Activated T-helper 17 cell treated with anti-CD3 and anti-CD28 coated beads, Interleukin-2, amount 50 U/mL, for 72 hours (primary cell): ENCODE data around the gene LKAAEAR1. TPM values are rescaled to one million over a fixed set of nuclear protein-coding genes. Genes with fewer than 3 reads are reported as not detected.

Experiments used
- ATAC-seq: fragments of 150-1000 bp; cut with Tn5 transposase; replicated peaks from 2 replicates; pipeline ENCODE4 v1.10.0; 2021; ENCODE audit warnings: mild to moderate bottlenecking, moderate library complexity
- H3K27ac Mint-ChIP-seq: one replicate; pipeline ENCODE4 v1.8.0; 2022; ENCODE audit warnings: mixed read lengths
- H3K27me3 Mint-ChIP-seq: one replicate; pipeline ENCODE4 v1.8.0; 2022; ENCODE audit warnings: mixed read lengths
- H3K36me3 Mint-ChIP-seq: one replicate; pipeline ENCODE4 v1.8.0; 2022; ENCODE audit warnings: low read depth, mild to moderate bottlenecking, mixed read lengths
- H3K4me1 Mint-ChIP-seq: one replicate; pipeline ENCODE4 v1.8.0; 2022; ENCODE audit warnings: mixed read lengths
- H3K4me3 Mint-ChIP-seq: one replicate; pipeline ENCODE4 v1.8.0; 2022; ENCODE audit warnings: mild to moderate bottlenecking, mixed read lengths
- H3K9me3 Mint-ChIP-seq: one replicate; pipeline ENCODE4 v1.8.0; 2022; ENCODE audit warnings: mixed read lengths
- total RNA-seq, 2 donors: library from RNA; stranded (reverse); gene quantifications; one replicate each; pipeline ENCODE4 v1.2.3, GENCODE V29; 2022

Gene LKAAEAR1
- total RNA-seq, 2 donors from 2014 or later, result 0.71 TPM; not detected in 1

- peak overlapping the region; percentile 69 for H3K4me3 Mint-ChIP-seq
- H3K27me3 Mint-ChIP-seq, result peaks cover 3% of the 10 kb centered on the region
- H3K27ac Mint-ChIP-seq, result no peak overlapping the region
- no peaks in the 10 kb centered on the region for H3K9me3 Mint-ChIP-seq
- ATAC-seq, result no peak
- peaks cover 7% of the 10 kb centered on the region for H3K4me1 Mint-ChIP-seq
- H3K36me3 Mint-ChIP-seq, result no peaks in the 10 kb centered on the region
These were observed 43.0 kb downstream of the LKAAEAR1 start for GRCh38 chr20:64041040-64041780.

GRCh38 chr20:64040231-64041039 lies 43.8 kb downstream of the LKAAEAR1 start:
- Mint-ChIP-seq H3K4me1 (peaks cover 9% of the 10 kb centered on the region), H3K36me3 (no peaks in the 10 kb centered on the region), H3K9me3 (no peaks in the 10 kb centered on the region), H3K27ac (no peak overlapping the region), H3K27me3 (no peaks in the 10 kb centered on the region), H3K4me3 (peak overlapping the region; percentile 78)
- ATAC-seq, result no peak

GRCh38 chr20:64039293-64040160 lies 44.7 kb downstream of the LKAAEAR1 start:
- H3K9me3 Mint-ChIP-seq, result no peaks in the 10 kb centered on the region
- H3K4me1 Mint-ChIP-seq, result peaks cover 17% of the 10 kb centered on the region
- no peak overlapping the region for H3K27ac Mint-ChIP-seq

GRCh38 chr20:64038565-64039292 lies 45.5 kb downstream of the LKAAEAR1 start:
- peaks cover 14% of the 10 kb centered on the region for H3K36me3 Mint-ChIP-seq
- no peak overlapping the region for H3K27ac Mint-ChIP-seq
- H3K9me3 Mint-ChIP-seq, result no peaks in the 10 kb centered on the region
- no peaks in the 10 kb centered on the region for H3K27me3 Mint-ChIP-seq
- peaks cover 25% of the 10 kb centered on the region for H3K4me1 Mint-ChIP-seq
- peak; percentile 64 for ATAC-seq
- H3K4me3 Mint-ChIP-seq, result peak overlapping the region; percentile 78

More at GRCh38 chr20:64039293-64040160, 44.7 kb downstream of the LKAAEAR1 start:
- Mint-ChIP-seq H3K27me3 (no peaks in the 10 kb centered on the region), H3K4me3 (peak overlapping the region; percentile 78), H3K36me3 (peaks cover 6% of the 10 kb centered on the region)
- ATAC-seq, result no peak

GRCh38 chr20:64038224-64038564 lies 46.0 kb downstream of the LKAAEAR1 start:
- Mint-ChIP-seq H3K27ac (no peak overlapping the region), H3K4me1 (peaks cover 27% of the 10 kb centered on the region), H3K4me3 (peak overlapping the region; percentile 78), H3K36me3 (peaks cover 19% of the 10 kb centered on the region), H3K9me3 (no peaks in the 10 kb centered on the region), H3K27me3 (no peaks in the 10 kb centered on the region)
- ATAC-seq, result peak; percentile 23

- peak overlapping the region; percentile 78 for H3K4me3 Mint-ChIP-seq
- H3K4me1 Mint-ChIP-seq, result peaks cover 27% of the 10 kb centered on the region
- no peaks in the 10 kb centered on the region for H3K27me3 Mint-ChIP-seq
- no peak for ATAC-seq
- peak overlapping the region; percentile 52 for H3K27ac Mint-ChIP-seq
- peaks cover 24% of the 10 kb centered on the region for H3K36me3 Mint-ChIP-seq
- H3K9me3 Mint-ChIP-seq, result no peaks in the 10 kb centered on the region
These were observed 46.5 kb downstream of the LKAAEAR1 start for GRCh38 chr20:64037498-64038213.

- no peak for ATAC-seq
- peak overlapping the region; percentile 52 for H3K27ac Mint-ChIP-seq
- no peaks in the 10 kb centered on the region for H3K27me3 Mint-ChIP-seq
- no peaks in the 10 kb centered on the region for H3K9me3 Mint-ChIP-seq
- peak overlapping the region; percentile 78 for H3K4me3 Mint-ChIP-seq
- peaks cover 30% of the 10 kb centered on the region for H3K36me3 Mint-ChIP-seq
- peaks cover 27% of the 10 kb centered on the region for H3K4me1 Mint-ChIP-seq
These were observed 47.0 kb downstream of the LKAAEAR1 start for GRCh38 chr20:64037199-64037497.

- Mint-ChIP-seq H3K4me1 (peaks cover 27% of the 10 kb centered on the region), H3K9me3 (no peaks in the 10 kb centered on the region), H3K27me3 (no peaks in the 10 kb centered on the region), H3K36me3 (peaks cover 35% of the 10 kb centered on the region), H3K27ac (peak overlapping the region; percentile 52), H3K4me3 (peak overlapping the region; percentile 78)
- ATAC-seq, result no peak
These were observed 47.6 kb downstream of the LKAAEAR1 start for GRCh38 chr20:64036346-64037198.

- H3K27me3 Mint-ChIP-seq, result no peaks in the 10 kb centered on the region
- H3K4me1 Mint-ChIP-seq, result peaks cover 27% of the 10 kb centered on the region
- no peak for ATAC-seq
- peak within 1 kb of the TSS; percentile 95 for H3K27ac Mint-ChIP-seq
- H3K4me3 Mint-ChIP-seq, result peak within 1 kb of the TSS; percentile 78
- no peaks in the 10 kb centered on the region for H3K9me3 Mint-ChIP-seq
- peaks cover 42% of the 10 kb centered on the region for H3K36me3 Mint-ChIP-seq
These were observed 48.3 kb downstream of the LKAAEAR1 start, which contains the start of gene C20orf204 for GRCh38 chr20:64035933-64036345. Gene C20orf204, plus strand, starts transcription at chr20:64036182. Its CDS starts 142 bp downstream, at chr20:64036324.

GRCh38 chr20:64035066-64035932 lies 48.9 kb downstream of the LKAAEAR1 start:
- peak overlapping the region; percentile 95 for H3K27ac Mint-ChIP-seq
- peaks cover 27% of the 10 kb centered on the region for H3K4me1 Mint-ChIP-seq
- H3K27me3 Mint-ChIP-seq, result no peaks in the 10 kb centered on the region
- peak overlapping the region; percentile 78 for H3K4me3 Mint-ChIP-seq
- H3K36me3 Mint-ChIP-seq, result peaks cover 48% of the 10 kb centered on the region
- peak; percentile 69 for ATAC-seq
- H3K9me3 Mint-ChIP-seq, result no peaks in the 10 kb centered on the region

GRCh38 chr20:64033981-64034493 lies 50.2 kb downstream of the LKAAEAR1 start:
- H3K27ac Mint-ChIP-seq, result peak overlapping the region; percentile 95
- peak overlapping the region; percentile 78 for H3K4me3 Mint-ChIP-seq
- H3K27me3 Mint-ChIP-seq, result no peaks in the 10 kb centered on the region
- no peak for ATAC-seq
- peaks cover 20% of the 10 kb centered on the region for H3K4me1 Mint-ChIP-seq
- H3K9me3 Mint-ChIP-seq, result no peaks in the 10 kb centered on the region
- peaks cover 61% of the 10 kb centered on the region for H3K36me3 Mint-ChIP-seq
